HG03064 (cell line): Measurements from ENCODE around the gene TMEM178B.

Source experiments
- ATAC-seq: cut with Tn5 transposase; IDR thresholded peaks from one replicate; pipeline ENCODE4 v1.9.1; 2021; ENCODE audit warnings: low read depth; ENCODE audit not compliant: unreplicated experiment

Gene TMEM178B

DNA sequence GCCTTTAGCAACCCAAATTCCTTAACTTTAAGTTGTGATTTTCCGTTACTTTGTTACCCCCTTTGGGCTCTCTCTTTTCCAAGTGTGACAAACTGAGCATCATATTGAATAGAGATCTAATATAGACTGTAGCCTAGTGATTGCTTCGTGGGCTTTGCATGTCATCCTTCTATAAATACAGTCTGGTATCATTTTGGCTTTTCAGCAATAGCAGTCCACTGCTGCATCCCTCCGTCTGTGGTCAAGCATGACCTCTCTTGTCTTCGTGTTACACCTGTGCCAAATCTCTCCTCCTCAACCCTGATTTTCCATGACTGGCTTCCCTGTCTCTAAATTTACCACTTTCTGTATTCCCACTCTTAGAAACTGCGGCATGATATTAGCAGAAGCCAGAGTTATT, 423.5 kb downstream of the TMEM178B start:
- no peak for ATAC-seq

DNA sequence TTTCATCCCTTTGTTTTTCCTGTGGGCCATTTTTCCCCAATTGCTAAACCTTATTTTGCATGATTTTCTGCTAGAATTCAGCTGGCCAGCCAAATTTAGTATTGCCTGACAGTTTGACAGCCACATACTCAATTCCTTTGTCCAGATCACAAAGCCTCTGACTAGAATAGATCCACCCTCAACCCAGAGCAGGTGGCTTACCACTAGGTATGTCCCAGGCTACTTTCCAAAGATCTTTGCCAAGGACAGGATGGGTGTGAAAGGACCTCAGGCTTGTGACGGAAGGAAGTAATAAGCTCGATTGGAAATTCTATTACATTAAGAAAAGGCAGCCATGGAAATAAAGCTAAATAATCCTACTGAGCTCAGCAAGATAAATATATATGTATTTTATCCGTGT, 426.7 kb downstream of the TMEM178B start:
- no peak for ATAC-seq

DNA sequence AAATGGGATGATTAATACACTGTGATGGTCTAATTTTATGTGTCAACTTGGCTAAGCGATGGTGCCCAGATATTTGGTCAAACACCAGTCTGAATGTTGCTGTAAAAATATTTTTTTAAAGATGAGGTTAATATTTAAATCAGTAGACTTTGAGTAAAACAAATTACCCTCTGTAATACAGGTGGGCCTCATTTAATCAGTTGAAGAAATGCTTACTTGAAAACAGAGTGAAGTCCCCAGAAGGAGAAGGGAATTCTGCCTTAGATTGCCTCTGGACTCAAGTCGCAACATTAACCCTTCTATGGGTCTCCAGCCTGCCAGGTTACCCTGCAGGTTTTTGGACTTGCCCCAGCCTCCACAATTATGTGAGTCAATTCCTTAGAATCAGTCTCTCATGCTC, 427.6 kb downstream of the TMEM178B start:
- no peak for ATAC-seq

DNA sequence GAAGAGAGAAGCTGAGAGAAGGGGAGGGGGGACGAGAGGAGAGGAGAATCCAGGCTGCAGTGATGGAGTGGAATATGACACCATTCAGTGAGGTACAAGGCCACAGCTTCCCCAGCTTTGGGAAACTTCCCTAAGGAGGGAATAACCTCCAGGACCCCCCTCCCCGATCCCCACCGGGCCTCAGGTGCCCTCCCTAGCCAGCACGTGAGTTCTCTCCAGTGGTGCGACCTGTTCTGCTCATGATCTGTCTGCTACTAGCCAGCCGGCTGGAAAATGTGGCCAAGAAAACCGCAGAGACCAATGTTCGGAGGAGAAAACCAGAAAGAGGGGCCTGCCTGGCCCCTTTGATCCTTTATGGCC, 437.4 kb downstream of the TMEM178B start:
- no peak for ATAC-seq

DNA sequence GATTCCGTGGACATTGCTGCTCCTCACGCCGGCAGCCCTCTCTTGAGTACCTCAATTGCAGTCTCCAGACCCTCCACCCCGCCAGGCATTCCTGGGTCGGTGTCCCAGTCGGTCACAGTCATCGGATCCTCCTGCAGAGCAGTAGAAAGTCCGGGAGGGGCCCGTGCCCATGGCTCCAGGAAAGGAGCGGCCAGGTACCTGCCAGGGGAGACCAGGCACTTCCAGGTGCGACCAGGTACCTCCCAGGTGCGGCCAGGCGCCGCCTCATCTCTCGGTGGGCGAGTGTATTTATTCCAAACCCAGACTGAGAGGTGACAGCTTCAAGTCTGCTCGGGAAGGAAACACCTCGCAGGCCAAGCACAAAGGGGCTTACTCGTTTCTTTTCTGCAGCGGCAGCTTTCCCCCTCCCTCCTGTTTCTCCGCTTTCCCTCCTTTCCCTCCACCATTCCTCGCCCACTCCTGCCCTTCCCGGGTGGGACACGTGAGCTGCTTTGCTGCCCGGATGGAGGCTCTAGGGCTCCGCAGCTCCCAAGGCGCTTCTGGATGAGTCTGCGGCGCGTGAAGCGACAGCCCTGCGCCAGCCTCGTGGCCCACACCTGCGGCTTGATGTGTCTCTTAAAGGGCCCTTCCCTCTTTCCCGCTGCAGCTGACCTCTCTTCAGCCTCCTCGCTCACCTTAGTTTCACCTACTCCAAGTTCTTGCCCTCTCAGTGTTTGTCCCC, 438.0 kb downstream of the TMEM178B start:
- no peak for ATAC-seq

DNA sequence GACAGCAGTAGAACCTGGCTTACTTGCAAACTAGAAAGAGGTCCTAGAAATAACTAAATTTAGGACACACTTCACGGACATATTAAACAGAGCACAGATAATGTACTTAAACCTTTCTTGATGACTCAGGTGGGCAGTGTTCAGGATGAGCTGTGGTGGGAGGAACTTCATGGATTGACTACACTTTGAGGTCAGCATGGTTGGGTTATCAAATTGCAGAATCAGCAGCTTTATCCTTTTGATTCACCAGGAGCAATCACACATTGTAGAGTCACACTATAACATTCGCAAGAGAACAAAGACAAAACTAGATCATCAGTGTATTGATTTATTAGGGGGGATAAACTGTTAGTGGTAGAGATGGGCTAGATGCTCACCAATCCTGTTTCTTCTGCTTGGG, 438.7 kb downstream of the TMEM178B start:
- ATAC-seq: no peak

DNA sequence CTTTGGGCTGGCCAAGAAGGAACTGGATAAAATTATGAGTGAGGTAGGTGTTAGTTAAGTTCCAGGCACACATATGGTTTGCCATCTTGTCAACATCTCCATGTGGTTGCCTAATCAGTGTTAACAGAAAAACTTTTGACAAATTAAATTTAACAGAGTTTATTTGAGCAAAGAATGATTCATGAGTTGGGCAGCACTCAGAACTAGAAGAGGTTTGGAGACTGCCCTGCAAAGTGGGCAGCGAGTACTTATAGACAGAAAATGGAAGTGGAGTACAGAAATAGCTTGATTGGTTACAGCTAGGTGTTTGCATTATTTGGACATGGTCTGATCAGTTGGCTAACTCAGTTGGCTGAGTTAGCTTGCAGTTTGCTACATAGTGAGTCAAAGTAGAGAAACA, 439.9 kb downstream of the TMEM178B start:
- ATAC-seq: no peak

DNA sequence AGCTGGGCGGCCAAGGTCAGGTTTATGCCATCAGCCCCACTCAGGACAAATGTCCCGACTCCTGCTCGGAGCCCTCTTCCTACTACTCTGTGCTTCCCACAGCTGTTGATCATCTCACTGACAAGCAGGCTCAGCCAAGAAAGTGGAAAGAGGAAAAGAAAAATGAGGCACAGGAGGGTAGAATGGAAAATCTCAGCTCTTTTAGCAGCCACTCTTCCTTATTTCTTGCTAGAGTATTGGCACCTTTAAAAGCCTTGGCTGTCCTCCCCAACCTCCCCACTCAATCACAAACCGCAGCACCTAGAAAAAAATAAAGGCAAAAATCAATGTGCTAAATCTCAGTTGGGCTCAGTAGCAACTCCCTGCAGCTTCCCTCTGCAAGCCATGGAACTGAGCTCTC, 442.1 kb downstream of the TMEM178B start:
- ATAC-seq: no peak

DNA sequence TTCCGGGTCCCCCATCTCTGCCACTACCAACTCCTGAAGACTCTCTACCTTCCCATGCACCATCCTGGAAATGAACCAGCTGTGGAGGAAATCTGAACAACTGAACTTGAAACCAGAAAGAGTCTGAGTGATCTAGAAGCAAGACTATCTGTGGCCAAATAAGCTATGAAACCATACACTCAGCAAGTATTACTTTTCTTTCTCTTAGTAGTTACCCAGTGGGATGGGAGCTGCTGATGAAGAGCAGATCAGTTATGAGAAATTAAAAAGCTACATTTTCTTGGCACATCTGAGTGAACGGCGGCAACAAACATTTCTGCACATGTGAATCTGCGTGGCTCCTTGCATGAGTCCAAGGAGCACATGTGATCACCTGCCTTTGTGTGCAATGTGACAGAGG, 445.8 kb downstream of the TMEM178B start:
- ATAC-seq: no peak

DNA sequence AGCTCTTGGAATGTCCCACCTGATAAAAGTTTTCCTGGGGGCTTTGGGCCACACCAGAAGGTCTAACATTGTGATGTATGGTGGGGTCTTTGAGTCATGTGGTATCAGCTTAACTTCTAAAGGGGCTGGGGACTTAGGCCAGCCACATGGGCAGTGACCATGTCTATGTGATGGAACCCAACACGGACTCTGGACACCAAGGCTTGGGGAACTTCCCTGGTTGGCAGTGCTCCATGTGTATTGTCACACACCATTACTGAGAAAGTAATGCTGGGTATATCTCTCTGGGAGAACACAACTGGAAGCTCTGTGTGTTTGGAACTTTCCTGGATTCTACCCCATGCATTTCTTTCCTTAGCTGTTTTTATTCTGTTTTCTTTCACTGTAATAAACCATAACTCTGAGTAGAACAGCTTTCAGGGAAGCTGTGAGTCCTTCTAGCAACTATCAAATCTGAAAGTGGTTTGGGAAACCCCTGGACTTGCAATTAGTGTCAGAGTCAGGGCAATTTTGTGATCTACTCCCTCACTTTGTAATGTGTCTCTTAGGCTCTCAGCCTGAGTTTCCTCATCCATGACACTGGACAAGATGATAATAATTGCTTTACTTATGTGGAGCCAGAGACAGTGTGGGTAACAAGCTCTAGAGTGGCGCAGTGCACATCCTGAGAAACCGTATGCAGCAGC, 448.9 kb downstream of the TMEM178B start:
- ATAC-seq: no peak

DNA sequence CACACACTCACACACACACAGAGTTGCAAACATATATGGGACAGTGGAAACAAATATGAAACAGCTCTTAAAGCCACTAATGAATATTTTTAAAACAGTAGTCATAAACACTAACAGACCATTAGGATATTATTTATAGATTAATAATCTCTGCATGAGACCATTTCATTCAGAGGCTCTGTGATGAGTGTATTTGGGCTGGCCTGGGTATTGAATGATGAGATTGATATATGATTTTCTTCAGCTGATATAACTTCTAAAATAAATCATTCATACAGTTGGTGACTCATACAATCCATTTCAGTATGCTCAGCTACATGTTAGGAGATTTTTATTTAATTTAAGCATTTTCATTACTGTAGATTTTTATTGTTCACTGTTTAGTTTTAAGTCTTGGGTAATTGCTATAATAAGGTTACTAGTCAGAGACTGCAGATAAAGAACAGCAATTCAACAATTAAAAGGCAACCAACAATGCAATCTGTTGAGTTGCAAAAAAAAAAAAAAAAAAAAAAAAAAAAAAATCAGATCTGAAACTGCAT, 452.2 kb downstream of the TMEM178B start:
- no peak for ATAC-seq

DNA sequence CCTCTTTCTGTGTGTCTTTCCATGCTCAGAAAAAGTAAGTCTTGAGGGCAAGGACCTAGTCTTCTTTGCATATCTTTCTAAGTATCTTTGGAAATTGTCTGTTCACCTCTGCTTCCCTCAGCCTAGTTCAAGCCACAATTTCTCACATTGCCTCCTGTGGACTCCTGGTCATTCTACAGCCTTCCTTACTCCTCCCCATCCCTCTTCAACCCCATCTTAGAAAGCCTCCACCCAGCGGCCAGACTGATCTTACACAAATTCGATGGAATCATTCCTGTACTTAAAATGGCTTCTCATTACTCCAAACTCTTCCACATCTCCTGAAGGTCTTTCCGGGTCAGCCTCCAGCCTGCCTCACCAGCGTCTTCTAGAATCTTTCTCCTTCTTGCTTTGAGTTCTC, 453.2 kb downstream of the TMEM178B start:
- ATAC-seq: no peak

DNA sequence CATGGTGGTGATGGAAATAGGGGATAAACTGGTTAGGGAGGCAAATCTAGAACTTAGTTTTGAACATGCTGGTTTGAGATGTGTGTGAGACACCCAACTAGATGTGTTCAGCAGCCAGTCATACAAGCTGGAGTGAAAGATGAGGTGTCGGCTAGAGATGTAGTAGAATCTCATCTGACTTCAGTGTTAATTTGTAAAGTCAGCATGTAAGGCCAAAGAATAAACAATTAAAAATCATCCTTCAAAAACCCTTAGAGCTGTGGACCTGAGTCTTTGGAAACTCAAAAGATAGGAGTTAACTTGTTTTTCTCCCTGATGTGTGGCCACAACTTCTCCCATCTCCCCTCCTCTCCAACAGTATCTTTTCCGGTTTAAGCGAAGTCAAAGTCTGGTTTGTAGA, 454.5 kb downstream of the TMEM178B start:
- no peak for ATAC-seq
